Astrocyte (in vitro differentiated cells and primary cell): ENCODE results near the gene UNC79. TPM values are rescaled to one million over a fixed set of nuclear protein-coding genes. Genes with fewer than 3 reads are reported as not detected.

Source experiments
- DNase-seq: peaks from one replicate; pipeline ENCODE4 v3.0.0-alpha.2; 2010; ENCODE audit warnings: low read depth
- FAIRE-seq: peaks from 2 replicates; lab custom pipeline; 2011; peaks lifted over from hg19 to GRCh38; lab: Jason Lieb, UNC
- H2AFZ ChIP-seq: 2 replicates; pipeline ENCODE4 v1.6.0; 2012; ENCODE audit warnings: low read depth, low read length, inconsistent platforms
- H3K27ac ChIP-seq: 2 replicates; pipeline ENCODE4 v1.5.1; 2011; ENCODE audit warnings: low read depth, low read length, inconsistent platforms
- H3K27me3 ChIP-seq: 2 replicates; pipeline ENCODE4 v1.6.0; 2011; ENCODE audit warnings: low read length, inconsistent platforms; ENCODE audit not compliant: insufficient read depth
- H3K36me3 ChIP-seq: 2 replicates; pipeline ENCODE4 v1.5.1; 2011; ENCODE audit warnings: low read length, inconsistent platforms; ENCODE audit not compliant: insufficient read depth
- H3K4me1 ChIP-seq: 2 replicates; pipeline ENCODE4 v1.5.1; 2011; ENCODE audit warnings: low read length, inconsistent platforms; ENCODE audit not compliant: insufficient read depth
- H3K4me2 ChIP-seq: 2 replicates; pipeline ENCODE4 v1.6.0; 2012; ENCODE audit warnings: low read length, inconsistent platforms
- H3K4me3 ChIP-seq: 2 replicates; pipeline ENCODE4 v1.5.1; 2011; ENCODE audit warnings: low read depth, mild to moderate bottlenecking, low read length, inconsistent platforms; ENCODE audit not compliant: insufficient read depth
- H3K79me2 ChIP-seq: 2 replicates; pipeline ENCODE4 v1.6.0; 2012; ENCODE audit warnings: mild to moderate bottlenecking, low read length, inconsistent platforms; ENCODE audit not compliant: insufficient read depth
- H3K9ac ChIP-seq: 2 replicates; pipeline ENCODE4 v1.6.0; 2012; ENCODE audit warnings: mild to moderate bottlenecking, low read length, inconsistent platforms
- H3K9me3 ChIP-seq: 2 replicates; pipeline ENCODE4 v1.5.1; 2012; ENCODE audit warnings: low read depth, mild to moderate bottlenecking, low read length, inconsistent platforms; ENCODE audit not compliant: insufficient read depth
- H4K20me1 ChIP-seq: 2 replicates; pipeline ENCODE4 v1.6.0; 2012; ENCODE audit warnings: low read length, inconsistent platforms; ENCODE audit not compliant: insufficient read depth
- H3K27ac Mint-ChIP-seq: one replicate; pipeline ENCODE4 v1.8.0; 2021; ENCODE audit warnings: mild to moderate bottlenecking, mixed read lengths; ENCODE audit not compliant: unreplicated experiment
- H3K27me3 Mint-ChIP-seq: one replicate; pipeline ENCODE4 v1.8.0; 2021; ENCODE audit warnings: low read depth, mixed read lengths; ENCODE audit not compliant: unreplicated experiment
- H3K36me3 Mint-ChIP-seq: one replicate; pipeline ENCODE4 v1.8.0; 2021; ENCODE audit warnings: low read depth, mixed read lengths; ENCODE audit not compliant: unreplicated experiment
- H3K4me1 Mint-ChIP-seq: one replicate; pipeline ENCODE4 v1.8.0; 2021; ENCODE audit warnings: low read depth, mixed read lengths; ENCODE audit not compliant: unreplicated experiment
- H3K4me3 Mint-ChIP-seq: one replicate; pipeline ENCODE4 v1.8.0; 2021; ENCODE audit warnings: mild to moderate bottlenecking, moderate library complexity, mixed read lengths; ENCODE audit not compliant: unreplicated experiment
- H3K9me3 Mint-ChIP-seq: one replicate; pipeline ENCODE4 v1.8.0; 2021; ENCODE audit warnings: mild to moderate bottlenecking, mixed read lengths; ENCODE audit not compliant: unreplicated experiment
- CTCF ChIP-seq: IDR thresholded peaks from 2 replicates; pipeline ENCODE4 v1.5.1; 2011; ENCODE audit warnings: low read depth, mild to moderate bottlenecking, inconsistent platforms, low read length, moderate library complexity; ENCODE audit not compliant: insufficient read depth
- EZH2 ChIP-seq: IDR thresholded peaks from 2 replicates; pipeline ENCODE4 v1.6.1; 2012; ENCODE audit warnings: mild to moderate bottlenecking, low read length, inconsistent platforms; ENCODE audit not compliant: insufficient read depth
- total RNA-seq: library from RNA; stranded (reverse); gene quantifications from 2 replicates; pipeline ENCODE4 v1.2.1, GENCODE V29; 2021

The UNC79 gene
- total RNA-seq, 1 donor from 2014 or later = 0.66 TPM

GRCh38 chr14:93712838-93713724 lies 282.3 kb downstream of the UNC79 start:
- no peaks in the 10 kb centered on the region for H3K36me3 ChIP-seq
- H3K27ac ChIP-seq = no peak overlapping the region
- peaks cover 4% of the 10 kb centered on the region for H3K4me1 Mint-ChIP-seq
- no peaks in the 10 kb centered on the region for H3K27me3 ChIP-seq
- H3K9me3 Mint-ChIP-seq = no peaks in the 10 kb centered on the region
- DNase-seq (no peak), FAIRE-seq (no peak)
- no peak overlapping the region for H3K4me2 ChIP-seq
- H3K4me3 Mint-ChIP-seq = no peak overlapping the region
- no peaks in the 10 kb centered on the region for H3K79me2 ChIP-seq
- H4K20me1 ChIP-seq = no peaks in the 10 kb centered on the region
- no peak for TF ChIP-seq EZH2
- no peak for TF ChIP-seq CTCF
- H3K27ac Mint-ChIP-seq = no peak overlapping the region
- no peaks in the 10 kb centered on the region for H3K36me3 Mint-ChIP-seq
- no peak overlapping the region for H3K9ac ChIP-seq
- H3K9me3 ChIP-seq = no peaks in the 10 kb centered on the region
- H3K4me3 ChIP-seq = no peak overlapping the region
- H3K4me1 ChIP-seq = no peaks in the 10 kb centered on the region
- no peak overlapping the region for H2AFZ ChIP-seq
- H3K27me3 Mint-ChIP-seq = peaks cover 16% of the 10 kb centered on the region

- no peak overlapping the region for H2AFZ ChIP-seq
- no peaks in the 10 kb centered on the region for H3K27me3 ChIP-seq
- H3K4me1 ChIP-seq = no peaks in the 10 kb centered on the region
- Mint-ChIP-seq H3K27me3 (peaks cover 20% of the 10 kb centered on the region), H3K36me3 (no peaks in the 10 kb centered on the region), H3K4me3 (no peak overlapping the region), H3K27ac (no peak overlapping the region), H3K9me3 (no peaks in the 10 kb centered on the region), H3K4me1 (peaks cover 4% of the 10 kb centered on the region)
- H3K27ac ChIP-seq = no peak overlapping the region
- TF ChIP-seq EZH2 = no peak
- TF ChIP-seq CTCF = no peak
- no peaks in the 10 kb centered on the region for H3K79me2 ChIP-seq
- DNase-seq = no peak
- H3K9ac ChIP-seq = no peak overlapping the region
- H3K4me3 ChIP-seq = no peak overlapping the region
- no peak for FAIRE-seq
- H3K9me3 ChIP-seq = no peaks in the 10 kb centered on the region
- H3K36me3 ChIP-seq = no peaks in the 10 kb centered on the region
- H4K20me1 ChIP-seq = no peaks in the 10 kb centered on the region
- no peak overlapping the region for H3K4me2 ChIP-seq
Observed at GRCh38 chr14:93713726-93714405, 283.1 kb downstream of the UNC79 start.
